Neural crest cell (in vitro differentiated cells): ENCODE measurements around the gene LIF. TPM values are rescaled to one million over a fixed set of nuclear protein-coding genes. Genes with fewer than 3 reads are reported as not detected.

Experiments
- DNase-seq: peaks from one replicate; pipeline ENCODE4 v3.0.0; 2021; ENCODE audit warnings: low read depth, mixed read lengths, low spot score
- H3K27ac Mint-ChIP-seq: one replicate; pipeline ENCODE4 v1.8.0; 2021; ENCODE audit warnings: mild to moderate bottlenecking, mixed read lengths; ENCODE audit not compliant: unreplicated experiment
- H3K27me3 Mint-ChIP-seq: 2 replicates; pipeline ENCODE4 v1.8.0; 2021; ENCODE audit warnings: low read depth, mild to moderate bottlenecking, mixed read lengths
- H3K36me3 Mint-ChIP-seq: 2 replicates; pipeline ENCODE4 v1.8.0; 2021; ENCODE audit warnings: low read depth, mild to moderate bottlenecking, mixed read lengths
- H3K4me1 Mint-ChIP-seq: 2 replicates; pipeline ENCODE4 v1.8.0; 2021; ENCODE audit warnings: mixed read lengths
- H3K4me3 Mint-ChIP-seq: one replicate; pipeline ENCODE4 v1.8.0; 2021; ENCODE audit warnings: mild to moderate bottlenecking, mixed read lengths
- H3K9me3 Mint-ChIP-seq: 2 replicates; pipeline ENCODE4 v1.8.0; 2021; ENCODE audit warnings: mixed read lengths
- total RNA-seq: library from RNA; stranded (reverse); gene quantifications from 2 replicates; pipeline ENCODE4 v1.2.1, GENCODE V29; 2021
- TF ChIP-seq, protein P1 (sequence below): fragments of 200-600 bp; sonication (generic); conservative IDR thresholded peaks from 2 replicates; pipeline ENCODE4 v1.5.0; 2021; ENCODE audit warnings: antibody characterized with exemption, mild to moderate bottlenecking

LIF gene
- total RNA-seq, 1 donor from 2014 or later = 1.1 TPM

DNA sequence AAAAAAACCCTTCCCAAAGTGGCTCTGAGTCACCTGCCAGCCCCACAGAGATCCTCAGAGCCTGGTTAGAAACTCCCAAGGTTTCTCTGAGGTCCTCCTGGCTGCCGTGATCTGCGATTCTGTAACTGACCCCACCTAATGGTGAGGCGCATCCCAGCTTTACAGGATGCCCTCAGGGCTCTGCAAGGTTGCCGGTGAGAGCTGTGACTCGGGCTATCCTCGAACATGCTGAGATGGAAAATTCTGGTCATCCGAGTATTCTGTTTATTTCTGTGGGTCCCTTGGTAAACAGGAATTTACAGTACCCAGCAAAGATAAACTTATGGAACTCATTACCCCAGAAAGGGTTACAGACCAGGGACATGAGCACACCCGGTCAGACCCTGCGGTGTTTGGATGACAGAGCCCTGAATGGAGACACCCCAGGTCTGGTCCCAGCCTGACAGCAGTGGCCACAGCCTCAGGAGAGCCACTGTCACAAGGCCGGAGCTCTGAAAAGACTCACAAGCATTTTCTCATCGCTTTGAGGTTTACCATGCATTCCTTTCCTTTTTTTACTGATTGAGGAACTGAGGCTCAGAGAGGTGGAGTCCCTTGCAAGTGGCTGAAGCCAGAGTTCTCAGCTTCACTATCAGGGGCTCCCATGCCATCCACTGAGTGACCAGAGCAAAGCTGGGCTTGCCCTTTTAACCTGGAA, 22.2 kb downstream of the LIF start:
- Mint-ChIP-seq H3K36me3 (no peaks in the 10 kb centered on the region), H3K4me3 (no peak overlapping the region), H3K4me1 (peaks cover 13% of the 10 kb centered on the region), H3K27me3 (peaks cover 3% of the 10 kb centered on the region), H3K9me3 (no peaks in the 10 kb centered on the region), H3K27ac (no peak overlapping the region)
- DNase-seq = no peak
- TF ChIP-seq, protein P1, sequence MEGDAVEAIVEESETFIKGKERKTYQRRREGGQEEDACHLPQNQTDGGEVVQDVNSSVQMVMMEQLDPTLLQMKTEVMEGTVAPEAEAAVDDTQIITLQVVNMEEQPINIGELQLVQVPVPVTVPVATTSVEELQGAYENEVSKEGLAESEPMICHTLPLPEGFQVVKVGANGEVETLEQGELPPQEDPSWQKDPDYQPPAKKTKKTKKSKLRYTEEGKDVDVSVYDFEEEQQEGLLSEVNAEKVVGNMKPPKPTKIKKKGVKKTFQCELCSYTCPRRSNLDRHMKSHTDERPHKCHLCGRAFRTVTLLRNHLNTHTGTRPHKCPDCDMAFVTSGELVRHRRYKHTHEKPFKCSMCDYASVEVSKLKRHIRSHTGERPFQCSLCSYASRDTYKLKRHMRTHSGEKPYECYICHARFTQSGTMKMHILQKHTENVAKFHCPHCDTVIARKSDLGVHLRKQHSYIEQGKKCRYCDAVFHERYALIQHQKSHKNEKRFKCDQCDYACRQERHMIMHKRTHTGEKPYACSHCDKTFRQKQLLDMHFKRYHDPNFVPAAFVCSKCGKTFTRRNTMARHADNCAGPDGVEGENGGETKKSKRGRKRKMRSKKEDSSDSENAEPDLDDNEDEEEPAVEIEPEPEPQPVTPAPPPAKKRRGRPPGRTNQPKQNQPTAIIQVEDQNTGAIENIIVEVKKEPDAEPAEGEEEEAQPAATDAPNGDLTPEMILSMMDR = no peak

DNA sequence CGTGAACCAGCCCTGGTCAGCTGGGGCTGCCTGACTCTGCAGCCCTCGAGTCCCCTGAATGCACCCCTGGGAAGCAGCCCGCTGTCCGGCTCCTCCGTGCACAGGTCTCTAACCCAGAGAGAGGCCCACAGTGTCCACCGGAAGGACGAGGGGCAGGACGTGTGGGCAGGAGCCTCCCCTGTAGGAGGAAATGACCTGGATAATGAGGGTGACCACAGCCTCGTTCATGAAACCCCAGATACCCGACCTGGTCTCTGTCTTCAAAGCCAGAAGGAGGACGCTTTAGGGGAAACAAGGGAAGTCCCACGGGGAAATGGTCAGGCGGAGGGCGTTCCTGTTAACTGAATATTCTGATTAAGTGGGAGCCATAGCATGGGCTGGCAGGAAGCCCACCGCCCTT, 23.3 kb downstream of the LIF start:
- Mint-ChIP-seq H3K36me3 (no peaks in the 10 kb centered on the region), H3K9me3 (no peaks in the 10 kb centered on the region), H3K27ac (no peak overlapping the region), H3K4me3 (no peak overlapping the region), H3K27me3 (peaks cover 3% of the 10 kb centered on the region), H3K4me1 (peaks cover 7% of the 10 kb centered on the region)
- TF ChIP-seq, protein P1 = no peak
- DNase-seq = no peak

DNA sequence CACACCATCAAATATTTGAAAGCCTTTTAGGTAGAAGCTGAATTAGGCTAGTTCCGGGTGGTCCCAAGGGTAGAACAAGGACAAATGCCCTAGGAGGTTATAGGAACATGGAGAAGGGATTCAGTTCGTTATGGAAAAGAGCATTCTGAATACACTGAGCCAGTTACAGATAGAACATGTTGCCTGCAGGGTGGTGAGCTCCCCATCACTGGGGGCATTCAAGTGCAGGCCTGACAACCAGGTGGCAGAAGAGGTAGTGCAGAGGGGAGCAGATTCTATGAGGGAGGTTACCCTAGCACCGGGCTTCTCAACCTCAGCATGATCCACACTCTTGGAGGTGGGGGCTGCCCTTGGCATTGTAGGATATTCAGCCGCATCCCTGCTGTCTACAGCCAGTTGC, 24.2 kb downstream of the LIF start:
- no peak for DNase-seq
- H3K36me3 Mint-ChIP-seq = no peaks in the 10 kb centered on the region
- no peak overlapping the region for H3K27ac Mint-ChIP-seq
- TF ChIP-seq, protein P1 = no peak
- H3K4me3 Mint-ChIP-seq = no peak overlapping the region
- H3K9me3 Mint-ChIP-seq = no peaks in the 10 kb centered on the region
- peaks cover 3% of the 10 kb centered on the region for H3K27me3 Mint-ChIP-seq
- peaks cover 7% of the 10 kb centered on the region for H3K4me1 Mint-ChIP-seq

DNA sequence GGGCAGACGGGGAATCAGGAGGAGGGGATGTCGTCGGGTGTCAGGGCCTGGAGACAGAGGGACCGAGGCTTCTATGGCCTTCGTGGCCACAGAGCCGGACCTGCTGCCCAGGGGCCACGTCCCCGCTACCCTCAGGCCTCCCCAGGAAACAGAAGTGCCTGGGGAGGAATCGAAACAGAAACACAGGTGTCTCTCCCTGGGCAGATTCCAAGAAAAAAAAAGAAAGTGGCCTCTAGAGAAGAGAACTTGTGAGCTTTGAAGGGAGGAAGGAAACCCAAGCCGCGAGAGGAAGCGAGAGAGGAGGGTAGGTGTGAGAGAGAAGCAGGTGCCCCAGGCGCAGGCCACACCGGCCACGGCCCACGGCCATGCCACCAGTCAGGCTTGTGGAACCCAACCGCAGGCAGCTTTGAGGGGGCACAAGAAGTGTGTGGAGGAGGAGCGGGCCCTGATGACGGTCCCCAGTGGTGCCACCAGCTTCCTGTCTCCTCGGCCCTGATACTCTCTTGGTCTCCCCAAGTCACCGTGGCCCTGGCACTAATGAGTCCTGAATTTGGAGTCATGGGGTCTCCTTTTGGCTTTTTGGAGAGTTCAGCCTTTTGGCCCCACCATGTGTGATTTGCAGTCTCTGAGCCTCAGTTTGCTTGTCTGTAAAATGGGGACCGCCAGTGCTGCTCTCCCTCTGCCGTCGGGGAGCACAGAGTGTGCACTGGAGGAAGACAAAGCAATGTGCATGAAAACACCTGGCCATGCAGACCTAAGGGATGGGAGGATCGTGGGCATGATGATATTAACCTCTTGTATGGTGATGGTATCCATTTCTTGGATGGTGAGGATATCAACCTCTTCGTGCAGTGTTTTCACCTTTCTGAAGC, 25.2 kb downstream of the LIF start:
- Mint-ChIP-seq H3K36me3 (no peaks in the 10 kb centered on the region), H3K27me3 (peaks cover 3% of the 10 kb centered on the region), H3K9me3 (no peaks in the 10 kb centered on the region), H3K4me1 (peaks cover 4% of the 10 kb centered on the region), H3K4me3 (no peak overlapping the region), H3K27ac (no peak overlapping the region)
- DNase-seq = no peak
- TF ChIP-seq, protein P1 = no peak

DNA sequence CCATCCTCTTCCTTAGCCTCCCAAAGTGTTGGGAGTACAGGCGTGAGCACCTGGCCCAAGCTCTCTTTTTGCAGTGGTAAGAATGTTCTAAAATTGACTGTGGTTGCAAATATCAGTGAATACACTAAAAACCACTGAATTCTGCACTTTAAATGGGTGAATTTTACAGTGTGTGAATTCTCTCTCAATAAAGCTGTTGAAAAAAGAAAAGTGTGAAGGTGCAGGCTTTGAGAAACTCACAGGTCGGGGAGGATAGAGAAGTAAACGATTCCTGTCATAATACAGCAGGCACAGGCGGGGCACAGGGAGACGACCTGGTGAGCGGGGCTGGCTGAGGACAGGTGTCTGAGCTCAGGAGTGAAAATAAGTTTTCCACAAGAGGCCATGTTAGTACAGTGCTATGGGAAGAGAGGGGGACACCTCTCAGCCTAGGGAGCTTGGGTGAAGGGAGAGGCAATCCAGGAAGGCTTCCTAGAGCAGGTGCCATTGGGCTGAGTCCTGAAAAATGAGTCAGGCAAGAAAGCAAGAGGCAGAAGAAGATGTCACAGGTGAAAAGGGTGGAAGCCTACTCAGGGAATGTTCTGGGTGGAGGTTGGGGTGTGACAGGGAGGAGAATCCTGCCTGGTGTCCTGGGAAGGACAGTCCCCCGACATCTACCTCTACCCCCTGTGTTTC, 26.1 kb downstream of the LIF start:
- Mint-ChIP-seq H3K4me1 (no peaks in the 10 kb centered on the region), H3K36me3 (no peaks in the 10 kb centered on the region), H3K4me3 (no peak overlapping the region), H3K27ac (no peak overlapping the region), H3K27me3 (peaks cover 3% of the 10 kb centered on the region), H3K9me3 (no peaks in the 10 kb centered on the region)
- TF ChIP-seq, protein P1 = no peak
- DNase-seq = no peak
